Mesendoderm (in vitro differentiated cells): ENCODE measurements around the gene VSTM2B.

Experiments
- DNase-seq: peaks from one replicate; pipeline ENCODE4 v3.0.0; 2013
- H2AK5ac ChIP-seq: 2 replicates; pipeline ENCODE4 v1.6.1; 2013; ENCODE audit warnings: low read length, inconsistent platforms
- H2BK120ac ChIP-seq: 2 replicates; pipeline ENCODE4 v1.6.1; 2013; ENCODE audit warnings: low read depth, mild to moderate bottlenecking, low read length, moderate library complexity, mixed read lengths
- H2BK15ac ChIP-seq: replicated peaks from 2 replicates; pipeline ENCODE4 v1.6.1; 2013; ENCODE audit warnings: low read depth, mild to moderate bottlenecking, moderate library complexity
- H2BK5ac ChIP-seq: 2 replicates; pipeline ENCODE4 v1.6.1; 2013; ENCODE audit warnings: low read length, inconsistent platforms
- H3K18ac ChIP-seq: 2 replicates; pipeline ENCODE4 v1.6.1; 2013; ENCODE audit warnings: mild to moderate bottlenecking, low read length, mixed read lengths
- H3K23ac ChIP-seq: one replicate; pipeline ENCODE4 v1.6.1; 2013; ENCODE audit warnings: low read length
- H3K27ac ChIP-seq: 2 replicates; pipeline ENCODE4 v1.5.1; 2013; ENCODE audit warnings: low read depth, mild to moderate bottlenecking, inconsistent platforms, low read length, moderate library complexity
- H3K27me3 ChIP-seq: 2 replicates; pipeline ENCODE4 v1.6.1; 2013; ENCODE audit warnings: low read length, control low read depth, mild to moderate bottlenecking, inconsistent platforms; ENCODE audit not compliant: insufficient read depth, poor library complexity
- H3K36me3 ChIP-seq: 2 replicates; pipeline ENCODE4 v1.6.1; 2013; ENCODE audit warnings: low read length, inconsistent platforms; ENCODE audit not compliant: control insufficient read depth, insufficient read depth
- H3K4ac ChIP-seq: one replicate; pipeline ENCODE4 v1.6.1; 2013; ENCODE audit warnings: low read depth, mild to moderate bottlenecking, low read length, moderate library complexity
- H3K4me1 ChIP-seq: 2 replicates; pipeline ENCODE4 v1.6.1; 2013; ENCODE audit warnings: low read depth, low read length, inconsistent platforms; ENCODE audit not compliant: control insufficient read depth
- H3K4me2 ChIP-seq: 2 replicates; pipeline ENCODE4 v1.6.1; 2013; ENCODE audit warnings: low read length
- H3K4me3 ChIP-seq: 2 replicates; pipeline ENCODE4 v1.5.1; 2013; ENCODE audit warnings: mild to moderate bottlenecking, low read length
- H3K56ac ChIP-seq: one replicate; pipeline ENCODE4 v1.6.1; 2013; ENCODE audit warnings: low read length
- H3K79me1 ChIP-seq: 2 replicates; pipeline ENCODE4 v1.6.1; 2013; ENCODE audit warnings: low read length, inconsistent platforms
- H3K79me2 ChIP-seq: 2 replicates; pipeline ENCODE4 v1.6.1; 2013; ENCODE audit warnings: mild to moderate bottlenecking, low read length; ENCODE audit not compliant: control insufficient read depth, insufficient read depth
- H3K9ac ChIP-seq: 2 replicates; pipeline ENCODE4 v1.6.1; 2013; ENCODE audit warnings: low read length, inconsistent platforms
- H4K5ac ChIP-seq: one replicate; pipeline ENCODE4 v1.6.1; 2013; ENCODE audit warnings: low read length
- H4K8ac ChIP-seq: one replicate; pipeline ENCODE4 v1.6.1; 2013; ENCODE audit warnings: low read depth, mild to moderate bottlenecking, control low read depth, low read length, moderate library complexity
- WGBS: extraction: QIAGEN DNeasy Blood & Tissue Kit; methylation state at CpG from one replicate; pipeline ENCODE4 v1.1.7; 2013; ENCODE audit warnings: low lambda C conversion rate, missing lambda C conversion rate; ENCODE audit not compliant: insufficient coverage; ENCODE audit errors: extremely low coverage; 5-methylcytosine and 5-hydroxymethylcytosine counted together

Gene VSTM2B

DNA sequence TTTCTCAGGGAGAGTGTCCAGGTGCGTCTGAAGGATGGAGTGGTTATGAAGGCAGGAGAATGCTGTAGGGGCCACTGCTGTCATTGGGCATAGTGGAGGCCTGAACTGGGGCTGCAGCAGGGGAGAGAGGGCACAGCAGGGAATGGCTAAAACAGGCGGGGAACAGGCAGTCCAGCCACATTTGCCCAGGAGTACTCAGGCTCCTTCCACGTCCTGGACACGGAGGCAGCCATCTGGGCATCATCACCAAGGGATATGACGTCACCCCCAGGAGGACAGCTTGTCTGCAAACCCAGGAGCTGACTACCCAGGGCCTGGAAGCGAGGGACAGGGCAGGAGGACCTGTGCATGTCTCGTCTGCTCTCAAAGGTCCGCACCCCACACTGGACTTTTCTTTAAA lies 22.2 kb downstream of the VSTM2B start:
- no peak overlapping the region for H3K4ac ChIP-seq
- H4K5ac ChIP-seq: no peak overlapping the region
- H4K8ac ChIP-seq: no peak overlapping the region
- H3K27ac ChIP-seq: no peak overlapping the region
- no peak overlapping the region for H2AK5ac ChIP-seq
- no peak overlapping the region for H2BK120ac ChIP-seq
- no peaks in the 10 kb centered on the region for H3K4me1 ChIP-seq
- H3K23ac ChIP-seq: no peak overlapping the region
- no peak overlapping the region for H2BK5ac ChIP-seq
- H3K79me1 ChIP-seq: no peaks in the 10 kb centered on the region
- H3K4me3 ChIP-seq: no peak overlapping the region
- H3K18ac ChIP-seq: no peak overlapping the region
- no peaks in the 10 kb centered on the region for H3K27me3 ChIP-seq
- H2BK15ac ChIP-seq: no peak overlapping the region
- no peak overlapping the region for H3K4me2 ChIP-seq
- no peaks in the 10 kb centered on the region for H3K79me2 ChIP-seq
- no peak overlapping the region for H3K9ac ChIP-seq
- no peaks in the 10 kb centered on the region for H3K36me3 ChIP-seq
- WGBS: no CpG with 5 or more reads among the region's 8 CpGs
- no peak for DNase-seq
- no peak overlapping the region for H3K56ac ChIP-seq

DNA sequence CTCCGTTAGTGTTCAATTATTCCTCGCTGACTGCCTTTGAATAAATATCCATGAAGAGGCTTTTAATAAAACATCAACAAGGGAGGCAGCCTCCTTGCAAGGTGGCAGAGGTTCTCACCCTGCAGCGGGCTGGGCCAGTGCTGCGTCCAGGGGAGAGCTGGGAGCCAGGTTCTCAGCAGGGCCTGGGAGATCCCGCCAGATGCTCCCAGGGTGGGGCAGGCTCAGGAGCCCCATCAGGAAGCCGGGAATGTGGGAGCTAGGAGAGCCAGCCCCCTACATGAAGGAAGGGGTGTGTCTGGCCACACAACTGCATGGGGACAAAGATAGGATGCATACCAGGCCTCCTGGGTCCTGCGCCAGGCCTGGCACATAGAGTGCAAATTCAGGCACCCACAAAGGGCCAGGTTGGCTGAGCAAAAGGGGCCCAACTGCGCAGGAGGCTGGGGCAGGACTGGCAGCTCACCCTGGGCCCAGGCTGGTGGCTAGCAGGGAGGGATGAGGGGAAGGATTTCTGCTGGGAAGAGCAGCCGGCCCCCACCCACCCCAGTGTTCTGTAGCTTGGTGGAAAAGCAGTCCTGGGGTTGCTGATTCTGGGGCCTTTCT lies 22.8 kb downstream of the VSTM2B start:
- no peak overlapping the region for H3K56ac ChIP-seq
- no peak for DNase-seq
- H3K4me1 ChIP-seq: no peaks in the 10 kb centered on the region
- H4K5ac ChIP-seq: no peak overlapping the region
- H3K79me2 ChIP-seq: no peaks in the 10 kb centered on the region
- H3K4me3 ChIP-seq: no peak overlapping the region
- H3K79me1 ChIP-seq: no peaks in the 10 kb centered on the region
- no CpG with 5 or more reads among the region's 9 CpGs for WGBS
- no peak overlapping the region for H2BK15ac ChIP-seq
- no peaks in the 10 kb centered on the region for H3K27me3 ChIP-seq
- H2BK120ac ChIP-seq: no peak overlapping the region
- no peak overlapping the region for H2AK5ac ChIP-seq
- H3K4me2 ChIP-seq: no peak overlapping the region
- H3K18ac ChIP-seq: no peak overlapping the region
- no peak overlapping the region for H4K8ac ChIP-seq
- no peak overlapping the region for H2BK5ac ChIP-seq
- no peak overlapping the region for H3K9ac ChIP-seq
- H3K36me3 ChIP-seq: no peaks in the 10 kb centered on the region
- H3K4ac ChIP-seq: no peak overlapping the region
- no peak overlapping the region for H3K27ac ChIP-seq
- no peak overlapping the region for H3K23ac ChIP-seq

DNA sequence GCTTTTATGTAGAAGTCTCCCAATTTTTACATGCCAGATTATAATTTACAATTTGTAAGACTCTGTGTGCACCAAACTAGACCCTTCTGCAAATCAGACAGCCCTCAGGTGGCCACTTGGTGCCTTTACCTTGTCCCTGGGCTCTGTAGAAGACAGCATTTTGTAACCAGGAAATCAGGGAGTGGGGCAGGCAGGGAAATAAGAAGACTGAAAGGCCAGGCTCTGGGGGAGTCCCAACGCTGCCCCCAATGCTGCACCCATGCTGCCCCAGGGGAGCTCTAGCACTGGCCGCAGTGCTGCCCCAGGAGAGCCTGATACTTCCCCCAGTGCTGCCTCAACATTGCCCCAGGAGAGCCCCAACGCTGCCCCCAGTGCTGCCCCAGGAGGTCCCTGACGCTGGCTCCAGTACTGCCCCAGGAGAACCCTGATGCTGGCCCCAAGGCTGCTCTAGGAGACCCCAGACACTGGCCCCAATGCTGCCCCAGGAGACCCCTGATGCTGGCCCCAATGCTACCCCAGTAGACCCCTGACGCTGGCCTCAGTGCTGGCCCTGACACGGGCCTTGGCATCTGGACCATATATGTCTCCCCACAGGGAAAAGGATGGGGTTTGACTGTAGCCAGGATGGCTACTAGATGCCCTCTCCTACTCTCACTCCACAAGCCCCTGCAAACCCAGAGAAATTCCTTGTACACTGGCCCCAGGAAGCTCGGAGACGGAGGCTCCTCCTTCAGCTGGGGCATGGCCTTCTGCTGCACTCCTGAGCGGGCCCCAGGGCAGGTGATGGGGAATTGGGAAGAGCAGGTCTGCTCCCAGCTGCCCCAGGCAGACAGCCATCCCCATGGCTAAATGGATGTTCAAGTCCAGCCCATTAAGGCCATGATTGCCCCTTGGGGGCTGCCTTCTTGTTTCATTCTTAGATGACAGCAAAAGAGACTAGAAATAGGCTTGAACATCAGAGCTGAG lies 23.6 kb downstream of the VSTM2B start:
- Histone ChIP-seq H3K79me1 (no peaks in the 10 kb centered on the region), H4K8ac (no peak overlapping the region), H2BK5ac (no peak overlapping the region), H3K56ac (no peak overlapping the region), H2BK15ac (no peak overlapping the region), H3K27ac (no peak overlapping the region), H3K4me1 (no peaks in the 10 kb centered on the region), H3K79me2 (no peaks in the 10 kb centered on the region), H3K36me3 (no peaks in the 10 kb centered on the region), H3K27me3 (no peaks in the 10 kb centered on the region), H3K4me3 (no peak overlapping the region), H2AK5ac (no peak overlapping the region), H3K23ac (no peak overlapping the region), H3K9ac (no peak overlapping the region), H3K4ac (no peak overlapping the region), H2BK120ac (no peak overlapping the region), H4K5ac (no peak overlapping the region), H3K18ac (no peak overlapping the region), H3K4me2 (no peak overlapping the region)
- no CpG with 5 or more reads among the region's 9 CpGs for WGBS
- no peak for DNase-seq

DNA sequence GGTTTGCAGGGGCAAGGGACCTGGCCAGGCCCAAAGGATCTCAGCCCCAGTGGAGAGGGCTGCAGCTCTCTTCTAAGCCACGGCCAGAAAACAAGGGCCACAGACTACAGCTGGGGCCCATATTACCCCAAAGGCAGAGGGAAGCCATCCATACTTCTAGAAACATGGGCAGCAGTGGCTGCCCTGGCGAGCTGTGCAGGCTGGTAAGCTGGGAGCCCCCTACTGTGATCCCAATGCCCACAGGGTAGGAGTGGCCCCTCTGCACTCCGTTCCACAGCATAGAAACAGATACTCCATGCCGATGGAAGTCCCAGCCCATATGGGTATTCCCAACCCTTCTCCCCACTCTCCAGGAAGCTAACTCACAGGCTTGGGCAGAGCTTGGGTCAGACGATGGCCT lies 25.1 kb downstream of the VSTM2B start:
- Histone ChIP-seq H2BK5ac (no peak overlapping the region), H3K36me3 (no peaks in the 10 kb centered on the region), H3K4me3 (no peak overlapping the region), H3K23ac (no peak overlapping the region), H3K9ac (no peak overlapping the region), H3K27ac (no peak overlapping the region), H3K18ac (no peak overlapping the region), H3K4me2 (no peak overlapping the region), H3K79me2 (no peaks in the 10 kb centered on the region), H3K4me1 (no peaks in the 10 kb centered on the region), H2BK15ac (no peak overlapping the region), H3K27me3 (no peaks in the 10 kb centered on the region), H3K56ac (no peak overlapping the region), H3K79me1 (no peaks in the 10 kb centered on the region), H3K4ac (no peak overlapping the region), H2BK120ac (no peak overlapping the region), H4K5ac (no peak overlapping the region), H2AK5ac (no peak overlapping the region), H4K8ac (no peak overlapping the region)
- DNase-seq: no peak
- WGBS: no CpG with 5 or more reads among the region's 5 CpGs

DNA sequence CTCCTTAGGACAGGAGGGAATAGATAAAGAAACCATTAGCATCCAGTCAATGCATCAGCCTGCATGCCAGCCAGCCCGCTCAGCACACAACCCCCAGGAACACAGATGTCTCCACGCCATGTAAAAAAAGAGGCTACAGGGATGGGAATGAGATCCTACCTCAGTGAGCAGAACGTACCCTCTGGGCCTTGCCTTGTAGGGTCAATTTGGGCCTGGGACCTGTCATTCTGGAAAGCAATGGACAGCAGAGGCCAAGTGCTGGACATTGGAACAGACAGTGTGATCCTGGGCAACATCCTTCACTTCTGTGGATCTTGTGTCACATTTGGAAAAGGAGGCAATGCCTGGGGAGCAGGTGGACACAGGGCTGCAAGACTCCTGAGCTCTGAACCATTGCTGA lies 26.0 kb downstream of the VSTM2B start:
- H3K4ac ChIP-seq: no peak overlapping the region
- no peak overlapping the region for H3K23ac ChIP-seq

More for the DNA sequence above, 26.0 kb downstream of the VSTM2B start:
- no peak overlapping the region for H4K5ac ChIP-seq
- no peak overlapping the region for H3K4me2 ChIP-seq
- H2AK5ac ChIP-seq: no peak overlapping the region
- no CpG with 5 or more reads among the region's 3 CpGs for WGBS
- H4K8ac ChIP-seq: no peak overlapping the region
- H3K79me1 ChIP-seq: no peaks in the 10 kb centered on the region
- no peaks in the 10 kb centered on the region for H3K36me3 ChIP-seq
- no peaks in the 10 kb centered on the region for H3K27me3 ChIP-seq
- H3K18ac ChIP-seq: no peak overlapping the region
- no peaks in the 10 kb centered on the region for H3K4me1 ChIP-seq
- H3K79me2 ChIP-seq: no peaks in the 10 kb centered on the region
- H3K9ac ChIP-seq: no peak overlapping the region
- H3K56ac ChIP-seq: no peak overlapping the region
- H3K4me3 ChIP-seq: no peak overlapping the region
- no peak overlapping the region for H2BK5ac ChIP-seq
- no peak overlapping the region for H3K27ac ChIP-seq
- no peak for DNase-seq
- no peak overlapping the region for H2BK15ac ChIP-seq
- no peak overlapping the region for H2BK120ac ChIP-seq
